Anterior cingulate cortex (tissue), 58 donors: ENCODE measurements around the gene EXOSC10.
A peak's percentile ranks its signal among the peaks of the same experiment; 100 is the strongest.
"Not testable (repeated sequence)": the region's sequence is repeated elsewhere in the genome, so short reads cannot be mapped to it uniquely, and the experiment has no call there.

Source experiments
- DNase-seq, 58 donors: peaks; one replicate each; lab custom pipeline; 2025; lab: John Stamatoyannopoulos, UW

EXOSC10 gene

GRCh38 chr1:11045428-11046269, 54.0 kb downstream of the EXOSC10 start:
- DNase-seq = no peak

GRCh38 chr1:11044849-11045427, 54.7 kb downstream of the EXOSC10 start:
- no peak for DNase-seq

GRCh38 chr1:11044086-11044848, 55.4 kb downstream of the EXOSC10 start:
- DNase-seq = no peak

- no peak for DNase-seq
Measured at GRCh38 chr1:11042995-11043874, 56.4 kb downstream of the EXOSC10 start.

DNA sequence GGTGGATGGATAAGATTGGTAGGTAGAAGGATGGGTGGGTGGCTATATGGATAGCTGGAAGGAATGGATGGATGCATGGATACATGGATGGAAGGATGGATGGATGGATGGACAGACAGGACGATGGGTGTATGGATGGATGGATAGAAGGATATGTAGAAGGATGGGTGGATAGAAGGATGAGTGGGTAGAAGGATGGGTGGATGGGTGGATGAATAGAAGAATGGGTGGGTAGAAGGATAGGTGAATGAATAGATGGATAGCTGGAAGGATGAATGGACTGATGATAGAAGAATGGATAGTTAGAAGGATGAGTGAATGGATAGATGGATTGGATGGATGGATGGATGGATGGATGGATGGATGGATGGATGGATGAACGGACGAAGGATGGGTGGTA, 57.6 kb downstream of the EXOSC10 start:
- no peak for DNase-seq

GRCh38 chr1:11041048-11041447, 58.6 kb downstream of the EXOSC10 start:
- no peak for DNase-seq

DNA sequence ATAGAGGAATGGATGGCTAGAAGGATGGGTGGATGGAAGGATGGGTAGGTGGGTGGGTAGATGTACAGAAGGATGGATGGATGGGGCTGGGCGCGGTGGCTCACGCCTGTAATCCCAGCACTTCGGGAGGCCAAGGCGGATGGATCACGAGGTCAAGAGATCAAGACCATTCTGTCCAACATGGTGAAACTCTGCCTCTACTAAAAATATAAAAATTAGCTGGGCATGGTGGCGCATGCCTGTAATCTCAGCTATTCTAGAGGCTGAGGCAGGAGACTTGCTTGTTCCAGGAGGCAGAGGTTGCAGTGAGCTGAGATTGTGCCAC, 59.6 kb downstream of the EXOSC10 start:
- not testable (repeated sequence) for DNase-seq

DNA sequence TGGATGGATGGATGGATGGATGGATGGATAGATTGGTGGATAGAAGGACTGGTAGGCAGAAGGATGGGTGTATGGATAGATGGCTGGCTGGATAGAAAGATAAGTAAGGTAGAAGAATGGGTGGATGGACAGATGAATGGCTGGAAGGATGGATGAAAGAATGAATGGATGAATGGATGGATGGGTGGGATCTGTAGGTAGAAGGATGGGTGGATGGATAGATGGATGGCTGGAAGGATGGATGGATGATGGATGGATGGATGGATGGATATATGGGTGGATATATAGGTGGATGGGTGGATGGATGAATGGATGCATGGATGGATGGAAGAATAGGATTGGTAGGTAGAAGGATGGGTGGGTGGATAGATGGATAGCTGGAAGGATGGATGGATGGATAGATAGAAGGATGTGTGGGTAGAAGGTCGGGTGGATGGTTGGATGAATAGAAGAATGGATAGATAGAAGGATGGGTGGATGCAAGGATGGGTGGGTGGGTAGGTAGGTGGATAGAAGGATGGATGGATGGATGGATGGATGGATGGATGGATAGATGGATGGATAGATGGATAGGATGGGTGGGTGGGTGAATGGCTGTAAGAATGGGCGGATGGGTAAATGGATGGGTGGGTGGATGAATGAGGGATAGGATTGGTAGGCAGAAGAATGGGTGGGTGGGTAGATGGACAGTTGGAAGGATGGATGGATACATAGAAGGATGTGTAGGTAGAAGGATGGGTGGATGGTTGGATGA, 60.1 kb downstream of the EXOSC10 start:
- DNase-seq = no peak

GRCh38 chr1:11037740-11038182, 61.9 kb downstream of the EXOSC10 start:
- peak; percentile 17 to 94 (median 74) for DNase-seq

- not testable (repeated sequence) for DNase-seq
Measured at GRCh38 chr1:11037019-11037739, 62.5 kb downstream of the EXOSC10 start.

DNA sequence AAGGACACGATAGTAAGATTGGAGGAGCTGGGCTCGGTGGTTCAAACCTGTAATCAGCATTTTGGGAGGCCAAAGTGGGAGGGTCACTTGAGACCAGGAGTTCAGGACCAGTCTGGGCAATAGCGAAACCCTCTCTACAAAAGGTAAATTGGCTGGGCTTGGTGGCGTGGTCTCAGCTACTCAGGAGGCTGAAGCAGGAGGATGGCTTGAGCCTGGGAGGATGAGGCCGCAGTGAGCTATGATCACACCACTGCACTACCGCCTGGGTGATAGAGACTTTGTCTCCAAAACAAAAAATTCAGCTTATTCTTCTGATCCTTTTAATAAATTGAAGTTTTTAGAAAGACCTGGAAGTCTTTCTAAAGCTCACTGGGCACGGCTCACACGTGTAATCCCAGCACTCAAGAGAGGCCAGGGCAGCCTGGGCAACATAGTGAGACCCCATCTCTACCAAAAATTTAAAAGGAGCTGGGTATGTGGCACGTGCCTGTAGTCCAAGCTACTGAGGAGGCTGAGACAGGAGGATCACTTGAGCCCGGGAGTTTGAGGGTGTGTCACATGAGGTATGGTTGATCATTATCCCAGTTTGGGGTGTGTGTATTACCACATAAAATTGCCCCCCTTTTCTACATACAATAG, 67.9 kb downstream of the EXOSC10 start:
- DNase-seq = no peak

DNA sequence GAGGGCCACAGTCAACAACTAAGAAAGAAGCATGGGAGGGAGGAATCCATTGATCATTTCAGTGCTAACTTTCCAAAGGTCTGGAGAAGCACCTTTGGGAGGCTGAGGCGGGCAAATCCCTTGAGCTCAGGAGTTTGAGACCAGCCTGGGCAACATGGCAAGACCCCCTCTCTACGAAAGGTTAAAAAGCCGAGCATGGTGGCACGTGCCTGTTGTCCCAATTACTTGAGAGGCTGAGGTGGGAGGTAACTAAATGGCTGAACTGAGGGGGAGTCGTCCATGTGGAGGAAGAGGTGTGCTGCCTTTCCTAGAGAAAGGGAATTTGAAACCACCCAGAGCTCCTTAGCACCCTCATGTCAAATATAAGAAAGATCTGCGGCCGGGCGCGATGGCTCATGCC, 68.8 kb downstream of the EXOSC10 start:
- DNase-seq = no peak

GRCh38 chr1:11028018-11028417, 71.7 kb downstream of the EXOSC10 start:
- no peak for DNase-seq

DNA sequence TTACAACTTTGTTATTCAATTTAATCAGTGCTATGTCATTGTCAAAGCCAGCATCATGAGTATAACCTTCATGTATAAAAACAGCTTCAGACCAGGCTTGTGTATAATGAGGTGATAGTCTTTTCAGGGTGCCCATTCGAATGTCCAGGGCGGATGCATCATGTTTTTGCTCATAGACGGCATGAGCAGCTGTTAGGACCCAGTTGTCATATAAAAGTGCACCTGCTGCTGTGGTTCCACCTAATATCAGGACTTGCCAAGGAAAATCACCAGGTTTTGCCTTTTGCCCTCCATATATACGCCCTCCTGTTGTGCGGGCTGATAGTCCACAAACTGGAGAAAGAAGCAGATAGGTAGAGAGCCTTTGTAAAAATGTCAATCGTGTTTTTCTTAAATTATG, 72.4 kb downstream of the EXOSC10 start:
- no peak for DNase-seq

DNA sequence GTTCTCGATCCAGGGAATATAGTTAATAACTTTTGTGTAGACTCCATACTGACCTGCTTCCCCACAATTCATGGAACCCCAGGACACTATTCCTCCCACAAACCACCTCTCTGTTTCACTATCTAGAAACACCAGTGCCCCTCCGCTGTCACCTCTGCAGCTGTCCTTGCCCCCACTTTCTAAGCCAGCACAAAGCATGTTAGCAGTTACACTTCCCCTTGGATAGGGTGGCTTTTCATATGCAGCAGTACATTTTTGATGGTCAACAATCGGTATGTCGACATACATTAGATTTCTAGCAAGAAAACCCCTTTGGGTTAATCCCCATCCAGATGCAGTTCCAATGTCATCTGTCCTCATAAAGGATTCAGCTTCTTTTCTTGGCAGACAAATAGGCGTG, 72.8 kb downstream of the EXOSC10 start:
- no peak for DNase-seq

DNA sequence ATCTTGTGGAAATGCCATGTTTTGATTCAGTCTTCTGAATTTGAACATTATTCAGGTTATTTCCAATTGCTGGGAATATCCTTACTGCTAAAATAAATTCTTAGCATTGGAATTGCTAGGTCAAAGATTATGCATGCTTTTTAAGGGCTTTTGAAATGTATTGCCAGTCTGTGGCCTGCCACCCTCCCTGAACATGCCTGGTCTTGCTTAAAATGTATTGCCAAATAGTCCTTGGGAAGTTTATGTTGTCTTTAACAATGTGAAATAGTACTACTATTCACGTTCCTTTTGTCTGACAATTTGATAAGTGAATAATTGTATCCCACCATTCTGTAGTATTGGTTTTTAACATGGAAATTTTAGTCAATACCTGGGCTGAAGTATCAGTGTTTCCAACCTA, 73.6 kb downstream of the EXOSC10 start:
- no peak for DNase-seq

DNA sequence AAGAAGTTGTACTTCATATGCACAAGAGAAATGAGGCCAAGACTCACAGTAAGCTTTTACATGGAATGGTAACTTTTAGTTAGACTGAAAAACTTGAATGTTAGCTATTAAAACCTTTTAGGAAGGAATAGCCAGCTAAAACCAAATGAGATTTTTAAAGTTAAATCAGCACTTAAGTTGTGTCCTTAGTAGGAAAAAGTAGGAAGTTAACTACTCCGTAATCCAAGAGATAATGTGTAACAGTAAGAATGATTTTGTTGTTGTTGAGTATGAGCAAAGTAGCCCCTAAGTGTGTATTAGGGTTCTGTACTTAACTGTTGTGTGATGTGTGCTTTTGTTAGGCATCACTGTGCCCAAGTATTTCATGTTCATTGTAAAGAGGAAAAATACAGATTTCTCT, 74.1 kb downstream of the EXOSC10 start:
- no peak for DNase-seq

GRCh38 chr1:11024874-11025203, 74.8 kb downstream of the EXOSC10 start:
- DNase-seq = no peak
